PC-3 (cell line): ENCODE data around the gene FNIP1.

Experiments used
- CTCF ChIP-seq: fragments of 300-600 bp; sonication (generic); conservative IDR thresholded peaks from 2 replicates; pipeline ENCODE4 v1.5.1; 2017; ENCODE audit warnings: antibody characterized with exemption, low read depth, mild to moderate bottlenecking, low read length
- EZH2 ChIP-seq: fragments of 300-600 bp; sonication (generic); IDR thresholded peaks from one replicate; pipeline ENCODE4 v1.6.1; 2017; ENCODE audit warnings: antibody characterized with exemption, mild to moderate bottlenecking, low read length; ENCODE audit not compliant: unreplicated experiment

- TF ChIP-seq EZH2 (no peak), CTCF (no peak)
Observed at GRCh38 chr5:131630208-131630962, 166.4 kb downstream of the FNIP1 start.
